Fibroblast of villous mesenchyme (primary cell): ENCODE results near the gene KLHL7. TPM values are rescaled to one million over a fixed set of nuclear protein-coding genes. Genes with fewer than 3 reads are reported as not detected.
"Not testable (repeated sequence)": the region's sequence is repeated elsewhere in the genome, so short reads cannot be mapped to it uniquely, and the experiment has no call there.

Source experiments
- DNase-seq: peaks from one replicate; pipeline ENCODE4 v3.0.0-alpha.2; 2010; ENCODE audit warnings: low read depth
- H3K4me3 ChIP-seq: 2 replicates; pipeline ENCODE4 v1.5.1; 2011; ENCODE audit warnings: low read depth, mild to moderate bottlenecking, low read length
- CTCF ChIP-seq: IDR thresholded peaks from 2 replicates; pipeline ENCODE4 v1.5.1; 2012; ENCODE audit warnings: low read depth, mild to moderate bottlenecking, low read length; ENCODE audit not compliant: insufficient read depth
- total RNA-seq: library from RNA; depleted of rRNA; stranded (reverse); fragments of >200 nt; gene quantifications from 2 replicates; pipeline ENCODE4 v1.2.3, GENCODE V29; 2012

Gene KLHL7
- total RNA-seq, 1 donor: 27.6 TPM

GRCh38 chr7:23220690-23221305 is 115.2 kb downstream of the KLHL7 start:
- H3K4me3 ChIP-seq: no peak overlapping the region
- no peak for TF ChIP-seq CTCF
- DNase-seq: no peak

GRCh38 chr7:23222439-23223030 is 117.0 kb downstream of the KLHL7 start:
- no peak for TF ChIP-seq CTCF
- no peak overlapping the region for H3K4me3 ChIP-seq
- no peak for DNase-seq

GRCh38 chr7:23224364-23224763 is 118.8 kb downstream of the KLHL7 start:
- not testable (repeated sequence) for H3K4me3 ChIP-seq, DNase-seq

- DNase-seq: no peak
- TF ChIP-seq CTCF: no peak
- no peak overlapping the region for H3K4me3 ChIP-seq
Observed at GRCh38 chr7:23226844-23227450, 121.4 kb downstream of the KLHL7 start.

Other genes starting within 250 kb of the KLHL7 start
- 59.3 and 69.1 TPM in 2 replicates for gene HYCC1, start 91.7 kb upstream of the KLHL7 start, total RNA-seq
- 18.0 and 34.5 TPM in 2 replicates for gene NUP42, start 76.3 kb downstream of the KLHL7 start, total RNA-seq
- gene GPNMB, start 141.0 kb downstream of the KLHL7 start, total RNA-seq: 60.9 and 93.7 TPM in 2 replicates
- 60.0 and 62.8 TPM in 2 replicates for gene MALSU1, start 193.6 kb downstream of the KLHL7 start, total RNA-seq